NCI-H2107 (cell line): Measurements from ENCODE around the gene DNAJC15.

Source experiments
- DNase-seq: peaks from one replicate; lab custom pipeline; 2025; lab: John Stamatoyannopoulos, UW

DNAJC15 gene

DNA sequence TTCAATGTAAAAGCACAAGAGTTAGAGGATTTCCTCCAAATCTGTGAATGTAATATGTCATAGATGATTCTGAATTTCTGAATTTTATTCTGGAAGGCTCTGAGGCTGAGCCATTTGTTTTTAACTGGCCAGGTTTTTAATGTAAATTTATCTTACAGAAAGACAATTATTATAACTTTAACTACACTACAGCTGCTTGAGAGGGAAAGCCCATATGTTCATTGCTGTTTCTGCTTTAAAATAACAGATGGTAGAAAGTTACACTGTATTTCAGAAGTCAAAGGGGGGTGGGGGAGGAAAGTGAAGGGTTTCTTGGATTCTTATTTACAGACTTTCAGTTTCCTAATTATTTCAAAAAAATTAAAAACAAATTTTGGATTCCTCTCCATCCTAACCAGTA lies 62.8 kb downstream of the DNAJC15 start:
- no peak for DNase-seq

DNA sequence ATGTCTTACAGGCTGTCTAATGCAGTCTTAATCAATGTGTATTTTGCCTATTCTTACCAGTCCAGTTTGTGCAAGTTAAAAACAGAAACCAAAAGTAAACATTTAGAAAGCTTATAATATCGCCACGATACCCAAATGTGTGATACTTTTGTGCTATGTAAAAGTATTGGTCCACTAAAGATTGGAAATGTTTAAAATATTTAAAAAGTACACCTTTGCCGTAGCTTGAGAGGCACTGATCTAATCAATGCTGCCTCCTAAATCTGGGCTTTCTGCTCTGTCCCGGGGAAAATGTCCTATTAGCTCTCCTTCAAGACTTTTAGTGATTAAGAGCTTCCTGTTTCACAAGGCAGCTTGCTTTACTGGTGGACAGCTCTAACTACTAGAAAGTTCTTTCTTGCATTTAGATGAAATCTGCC lies 64.7 kb downstream of the DNAJC15 start:
- DNase-seq: no peak

DNA sequence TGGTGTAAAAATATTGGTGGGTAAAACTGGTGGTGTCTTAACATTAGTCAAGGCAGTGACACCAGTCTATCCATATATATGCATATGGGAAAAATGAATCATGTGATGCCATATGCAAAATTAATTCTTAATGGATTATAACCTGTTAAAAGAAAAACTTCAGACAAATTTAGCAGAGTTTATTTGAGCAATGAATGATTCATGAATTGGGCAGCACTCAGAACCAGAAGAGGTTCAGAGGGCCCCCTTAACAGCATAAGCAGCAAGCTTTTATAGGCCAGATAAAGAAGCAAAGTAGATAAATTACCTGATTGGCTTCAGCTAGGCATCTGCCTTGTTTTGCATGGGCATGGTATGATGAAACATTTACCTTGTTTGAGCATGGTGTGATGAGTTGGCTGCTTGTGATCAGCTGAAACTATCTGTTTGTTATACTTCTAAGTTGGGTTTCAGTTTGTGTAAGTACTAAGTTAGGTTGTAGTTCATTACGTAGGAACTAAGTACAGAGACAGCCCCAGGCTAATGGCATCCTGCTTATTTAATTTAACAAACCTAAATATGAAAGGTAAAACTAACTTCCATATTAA lies 66.6 kb downstream of the DNAJC15 start:
- DNase-seq: no peak

DNA sequence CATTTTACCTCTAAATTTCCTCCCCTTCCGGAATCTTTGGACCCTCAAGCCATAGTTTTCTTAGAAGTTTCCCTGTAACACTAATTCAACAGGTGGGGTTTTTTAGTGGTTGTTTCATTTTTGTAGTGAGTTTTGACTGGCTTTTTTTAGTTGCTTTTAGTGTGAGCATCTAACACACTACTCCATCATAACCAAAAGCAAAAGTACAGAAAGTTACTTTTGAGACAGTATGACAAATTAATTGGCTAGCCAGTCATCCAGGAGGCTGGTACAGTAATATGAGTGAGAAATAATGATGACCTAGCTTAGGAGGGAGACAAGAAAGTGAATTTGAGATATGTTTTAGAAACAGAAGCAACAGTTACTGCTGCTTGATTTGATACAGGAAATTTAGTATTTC lies 71.5 kb downstream of the DNAJC15 start:
- no peak for DNase-seq

DNA sequence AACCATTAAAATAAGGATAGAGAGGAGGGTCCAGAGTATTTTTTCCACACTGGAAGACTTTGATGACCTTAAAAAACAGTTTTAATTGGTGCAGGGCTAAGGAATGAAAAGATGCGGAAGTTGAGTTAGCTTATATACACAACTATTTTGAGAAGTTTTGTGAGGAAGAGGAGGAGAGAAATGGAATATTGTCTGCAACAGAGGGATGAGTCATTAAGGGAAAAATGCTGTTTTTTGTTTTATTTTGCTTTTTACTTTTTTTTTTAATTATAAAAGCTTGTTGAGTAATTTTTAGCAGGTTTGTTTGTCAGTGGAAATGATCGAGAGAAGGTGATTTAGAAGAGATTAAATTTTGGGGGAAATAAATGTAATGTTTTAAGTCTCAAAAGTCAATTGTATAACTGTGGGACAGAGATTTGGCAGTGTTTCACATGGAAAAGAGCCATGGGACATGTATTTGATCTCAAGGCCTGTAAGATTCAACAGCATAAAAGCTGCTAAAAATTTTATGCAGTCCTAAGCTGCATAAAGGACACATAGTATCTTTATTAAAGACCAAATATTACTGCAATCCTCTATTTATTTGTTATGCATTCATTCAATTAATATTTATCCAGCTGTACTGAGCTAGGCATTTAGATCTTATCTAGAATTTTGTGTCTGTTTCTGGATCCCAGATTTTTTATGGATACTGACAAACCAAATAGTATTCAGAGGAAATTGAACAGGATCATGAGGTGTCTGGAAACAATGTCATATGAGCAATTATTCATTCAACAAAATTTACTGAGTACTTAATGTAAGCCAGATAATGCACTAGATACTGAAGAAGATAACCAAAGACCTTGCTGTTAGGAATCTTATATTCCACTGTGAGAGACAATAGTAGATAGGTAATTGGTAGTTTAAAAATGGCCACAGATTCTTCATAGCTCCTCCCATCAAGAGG lies 72.7 kb downstream of the DNAJC15 start:
- no peak for DNase-seq

DNA sequence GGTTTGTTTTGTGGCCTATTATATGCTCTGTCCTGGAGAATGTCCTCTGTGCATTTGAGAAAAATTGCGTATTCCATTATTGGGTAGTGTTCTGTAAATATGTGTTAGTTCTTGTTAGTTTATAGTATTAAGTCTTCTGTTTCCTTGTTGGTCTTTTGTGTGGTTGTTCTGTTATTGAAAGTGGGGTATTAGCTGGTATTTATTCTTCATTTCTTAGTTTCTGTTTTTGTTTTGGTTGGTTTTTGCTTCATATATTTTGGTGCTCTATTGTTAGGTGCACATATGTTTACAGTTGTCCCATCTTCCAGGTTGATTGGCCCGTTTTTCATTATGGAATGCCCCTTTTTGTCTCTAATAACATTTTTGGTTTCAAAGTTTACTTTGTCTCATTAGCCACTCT lies 77.3 kb downstream of the DNAJC15 start:
- no peak for DNase-seq

DNA sequence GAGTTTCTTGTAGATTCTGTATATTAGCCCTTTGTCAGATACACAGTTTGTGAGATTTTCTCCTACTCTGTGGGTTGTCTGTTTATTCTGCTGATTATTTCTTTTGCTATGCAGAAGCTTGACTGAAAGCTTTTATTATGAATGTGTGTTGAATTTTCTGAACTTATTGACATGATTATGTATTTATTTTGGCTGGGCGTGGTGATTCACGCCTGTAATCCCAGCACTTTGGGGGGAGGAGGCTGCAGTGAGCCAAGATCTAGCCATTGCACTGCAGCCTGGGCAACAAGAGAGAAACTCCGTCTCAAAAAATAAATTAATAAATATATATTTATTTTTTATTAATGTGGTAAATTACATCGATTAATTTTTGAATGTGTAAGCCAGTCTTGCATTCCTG lies 78.9 kb downstream of the DNAJC15 start:
- no peak for DNase-seq

DNA sequence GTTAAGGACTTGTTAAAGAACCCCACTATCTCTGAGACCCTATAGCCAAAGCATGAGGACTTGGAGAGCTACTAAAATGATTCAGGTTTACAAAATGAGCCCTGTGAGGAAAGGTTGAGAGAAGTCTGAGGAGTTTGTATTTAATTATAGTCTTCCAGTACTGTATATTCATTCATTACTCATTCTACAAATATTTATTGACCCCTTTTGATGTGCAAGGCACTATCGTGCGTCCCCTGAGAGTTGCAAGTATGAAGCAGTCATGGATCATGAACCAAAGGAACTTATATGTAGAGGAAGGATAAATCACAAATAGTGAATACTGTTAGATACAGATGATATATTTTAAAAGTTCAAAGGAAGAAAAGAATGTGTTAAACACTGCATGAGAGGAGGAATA lies 84.4 kb downstream of the DNAJC15 start:
- no peak for DNase-seq

DNA sequence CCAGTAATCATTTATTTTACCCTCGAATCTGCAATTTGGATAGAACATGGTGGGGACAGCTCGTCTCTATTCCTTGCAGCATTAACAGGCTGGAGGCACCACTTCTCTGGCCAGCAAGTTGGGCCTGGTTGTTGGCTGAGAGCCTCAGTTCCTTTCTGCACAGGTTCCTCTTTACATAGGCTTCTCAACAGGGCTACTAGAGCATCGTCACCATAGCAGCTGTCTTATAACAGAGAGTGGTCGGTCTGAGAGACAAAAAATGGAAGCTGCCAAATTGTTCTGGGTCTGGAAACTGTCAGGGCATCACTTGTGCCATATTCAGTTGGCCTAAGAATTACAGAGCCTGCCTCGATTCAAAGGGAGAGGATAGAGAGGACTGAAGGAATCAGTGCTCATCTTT lies 86.7 kb downstream of the DNAJC15 start:
- no peak for DNase-seq

DNA sequence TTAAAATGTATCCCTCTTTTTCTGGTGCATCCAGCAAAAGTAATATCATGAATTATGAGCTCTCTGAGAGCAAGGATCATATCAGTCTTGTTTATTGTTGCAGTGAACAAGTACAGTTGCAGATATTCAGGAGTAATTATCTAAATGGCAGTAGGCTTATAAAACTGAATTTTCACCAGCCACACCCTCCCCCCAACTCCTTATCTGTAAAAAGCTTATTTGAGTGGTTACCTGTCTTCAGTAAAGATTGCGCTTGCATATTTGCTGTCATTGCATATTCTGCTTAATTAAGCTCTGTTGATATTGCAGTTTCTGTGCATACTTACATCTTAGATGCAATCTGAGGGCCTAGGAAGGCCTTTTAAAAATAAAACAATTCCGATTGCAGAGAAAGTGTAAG lies 87.3 kb downstream of the DNAJC15 start:
- DNase-seq: no peak

DNA sequence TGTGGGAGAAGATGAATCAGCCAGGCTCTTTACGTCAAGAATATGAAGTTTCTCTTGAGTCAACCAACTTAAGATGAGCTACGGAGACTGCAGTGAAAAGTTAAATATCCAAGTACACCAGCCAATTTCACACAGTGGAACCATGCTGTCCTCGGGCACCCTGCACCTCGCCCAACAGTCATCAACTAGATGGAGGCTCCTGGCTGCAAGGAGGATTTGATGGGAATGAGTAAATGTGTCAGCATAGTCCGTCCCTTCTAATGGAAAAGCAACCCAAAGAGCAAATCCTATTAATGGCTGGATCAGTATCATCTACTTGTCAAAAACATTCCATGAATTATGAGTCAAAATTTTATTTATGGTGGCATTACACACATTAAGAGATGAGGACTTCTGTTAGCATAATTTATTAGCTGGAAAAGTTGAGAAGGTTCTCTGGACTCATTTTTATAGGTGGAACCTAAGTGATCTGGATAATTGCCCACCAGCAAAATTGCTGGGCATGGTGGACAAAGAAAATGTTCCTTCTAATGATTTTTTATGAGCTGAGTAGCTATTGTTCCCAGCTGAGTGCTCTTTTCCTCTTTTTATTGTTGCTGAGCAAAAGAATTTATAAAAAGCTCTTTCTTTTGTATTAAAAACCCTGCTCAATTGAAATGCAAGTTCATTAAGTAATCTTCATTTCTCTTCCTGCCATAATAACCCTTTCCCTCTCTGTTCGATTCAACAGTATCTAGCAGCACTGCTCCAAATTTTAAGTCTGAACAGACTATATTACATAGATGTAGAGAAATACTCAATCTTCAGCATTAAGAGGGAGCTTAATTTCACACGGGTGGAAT lies 88.4 kb downstream of the DNAJC15 start:
- DNase-seq: no peak

DNA sequence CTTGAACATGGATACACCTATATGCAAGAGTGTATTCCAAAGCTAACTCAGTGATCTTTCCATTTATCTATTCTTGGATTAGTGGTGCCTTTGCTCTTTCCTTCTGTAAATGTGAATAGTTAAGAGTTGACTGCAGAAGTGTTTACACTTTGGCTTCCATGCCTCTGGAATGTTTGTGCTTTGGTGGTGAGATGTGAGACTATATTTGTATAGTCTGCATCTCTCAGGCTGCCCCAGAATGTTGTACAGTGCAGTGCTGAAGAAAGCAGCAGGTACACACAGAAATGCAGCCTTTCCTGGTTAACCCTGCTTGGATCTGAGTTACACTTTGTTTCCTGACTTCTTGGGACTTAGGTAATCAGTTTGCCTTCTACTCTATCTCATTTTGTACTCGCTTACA lies 90.2 kb downstream of the DNAJC15 start:
- no peak for DNase-seq

DNA sequence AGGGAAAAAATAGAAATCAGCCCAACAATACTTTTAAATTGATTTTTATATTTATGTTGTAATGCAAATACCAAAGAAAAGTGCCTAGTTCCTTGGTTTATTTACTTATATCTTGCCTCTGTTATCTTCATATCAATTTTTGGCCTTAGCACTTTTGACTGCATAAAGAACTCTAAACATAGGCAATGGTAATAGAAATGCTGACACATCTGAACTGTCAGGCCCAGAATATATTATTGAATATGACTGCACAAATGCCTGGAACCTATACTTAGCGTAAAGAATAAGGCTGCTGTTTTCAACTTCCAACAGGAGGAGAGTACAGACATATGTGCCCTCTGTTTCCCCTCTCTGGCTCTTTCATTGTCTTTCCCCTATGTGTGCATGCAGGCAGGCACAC lies 91.1 kb downstream of the DNAJC15 start:
- no peak for DNase-seq

DNA sequence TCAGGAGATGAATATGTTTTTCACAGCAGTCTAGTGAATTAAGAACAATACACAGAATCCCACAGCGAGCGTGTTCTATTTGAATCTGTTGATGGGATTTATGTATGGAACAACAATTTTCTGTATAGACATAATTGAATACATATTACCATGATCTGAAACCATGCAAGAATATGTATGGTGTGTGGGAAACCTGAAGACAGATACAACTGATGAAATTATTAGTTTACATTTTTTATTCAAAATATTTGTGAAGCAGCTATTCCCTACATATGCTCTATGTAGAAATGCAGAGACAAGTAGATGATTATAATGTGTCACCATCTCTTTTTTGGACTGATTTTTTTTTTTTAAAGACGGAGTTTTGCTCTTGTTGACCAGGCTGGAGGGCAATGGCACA lies 91.8 kb downstream of the DNAJC15 start:
- no peak for DNase-seq

DNA sequence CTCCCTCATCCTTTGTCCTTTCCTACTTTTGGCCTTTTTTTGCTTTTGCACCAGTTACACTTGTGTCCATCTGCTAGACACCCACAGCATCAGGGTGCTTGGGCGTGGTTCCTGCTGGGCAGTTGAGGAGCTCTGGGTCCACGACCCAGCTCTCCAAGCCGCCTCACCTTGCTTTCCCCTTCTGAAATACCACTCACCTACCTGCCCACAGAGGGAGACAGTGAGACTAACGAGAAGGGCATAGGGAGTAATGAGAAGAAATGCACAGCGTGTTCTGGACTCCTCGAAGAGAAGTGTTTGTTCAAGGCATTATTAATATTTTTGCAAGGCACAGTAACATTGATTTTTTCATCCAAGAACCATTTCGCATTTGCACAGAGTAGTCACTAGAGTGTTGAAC lies 92.9 kb downstream of the DNAJC15 start:
- DNase-seq: no peak

DNA sequence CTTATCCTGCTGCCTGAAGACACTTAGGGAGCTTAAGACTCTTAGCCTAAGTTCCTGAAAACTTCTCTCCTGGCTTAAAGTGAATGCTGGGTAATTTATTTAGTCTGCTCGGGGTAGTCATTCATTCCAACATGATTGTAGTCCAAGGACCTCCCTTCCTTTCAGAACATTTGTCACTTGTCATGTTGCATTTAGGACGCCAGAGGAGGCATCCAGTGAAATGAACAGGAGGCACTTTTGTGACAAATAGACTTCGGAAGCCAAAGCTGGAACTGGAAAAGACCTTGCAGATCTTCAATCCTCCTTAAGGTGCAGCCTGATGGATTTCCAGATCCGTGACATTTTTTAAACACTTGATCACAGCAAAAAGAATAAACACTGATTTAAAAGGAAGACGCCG lies 95.1 kb downstream of the DNAJC15 start:
- DNase-seq: no peak

DNA sequence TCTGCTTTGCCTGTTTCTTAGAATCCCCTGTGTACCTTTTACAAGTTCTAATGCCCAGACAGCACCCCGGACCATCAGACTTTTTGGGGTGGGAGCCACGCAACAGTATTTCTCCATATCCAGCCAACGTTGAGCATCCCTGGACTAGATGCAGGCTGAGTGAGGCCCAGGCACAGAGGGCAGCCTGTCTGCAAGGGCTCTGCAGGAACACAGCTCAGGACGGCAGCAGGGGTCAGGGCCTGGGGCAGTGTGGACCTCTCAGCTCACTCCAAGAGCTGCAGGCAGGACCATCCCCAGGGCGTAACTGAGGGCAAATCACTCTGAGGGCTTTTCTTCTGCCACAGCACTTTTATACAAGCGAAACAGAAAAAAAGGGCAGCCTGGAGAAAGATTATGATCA lies 95.8 kb downstream of the DNAJC15 start:
- no peak for DNase-seq

DNA sequence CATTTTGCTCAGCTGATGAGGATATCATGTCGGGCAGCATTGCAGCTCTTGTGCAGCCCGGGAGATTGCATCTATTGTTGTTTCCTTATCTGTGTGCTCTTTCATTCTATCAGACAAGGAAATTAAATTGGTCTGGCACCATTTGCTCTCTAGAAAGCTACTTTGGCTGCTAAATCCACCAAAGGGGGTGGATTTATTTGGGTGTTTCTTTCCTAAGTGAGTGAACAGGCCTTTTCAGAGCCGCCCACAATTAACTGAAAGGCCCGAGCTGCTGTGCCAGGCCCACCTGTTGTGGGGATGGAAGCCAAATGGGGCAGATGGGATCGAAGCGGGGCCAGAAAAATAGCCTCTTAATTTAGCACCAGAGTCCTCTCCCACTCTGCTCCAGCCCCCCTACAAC lies 99.4 kb downstream of the DNAJC15 start:
- no peak for DNase-seq

DNA sequence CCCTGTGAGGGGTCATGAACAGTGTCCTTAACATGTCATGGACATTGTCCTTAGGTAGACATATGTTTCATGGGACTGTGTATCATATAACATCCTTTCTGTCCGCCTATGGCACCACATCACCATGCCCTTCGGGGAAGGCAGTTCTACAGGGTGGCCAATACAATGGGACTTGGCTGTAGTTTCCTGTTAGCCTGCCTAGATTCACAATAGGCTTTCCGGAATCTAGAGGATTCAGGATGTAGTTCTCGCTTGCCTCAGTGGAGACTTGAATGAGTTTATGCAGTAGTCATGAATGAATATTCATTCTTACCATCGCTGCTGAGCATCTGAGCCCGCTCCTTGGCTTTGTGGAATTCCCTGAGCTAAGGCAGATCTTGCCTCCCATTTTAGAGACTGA lies 100.5 kb downstream of the DNAJC15 start:
- DNase-seq: no peak

DNA sequence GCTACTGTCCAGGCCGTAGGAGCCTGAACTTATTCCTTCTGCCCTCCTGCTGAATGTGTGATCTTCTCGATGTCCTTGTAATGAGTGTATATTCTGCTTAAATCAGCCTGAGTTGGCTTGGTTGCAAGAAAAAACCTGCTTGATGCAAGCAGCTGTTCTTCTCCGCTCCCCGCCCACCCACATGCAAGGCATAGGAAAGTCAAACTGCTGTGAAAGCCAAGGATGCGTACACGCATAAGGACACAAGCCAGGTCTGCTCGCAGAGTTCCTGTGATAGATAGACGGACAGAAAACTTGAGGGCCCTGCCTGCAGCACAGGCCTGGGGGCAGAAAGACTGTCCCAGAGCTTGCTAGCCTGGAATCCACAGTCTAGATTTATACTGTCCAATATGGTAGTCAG lies 101.1 kb downstream of the DNAJC15 start:
- DNase-seq: no peak

DNA sequence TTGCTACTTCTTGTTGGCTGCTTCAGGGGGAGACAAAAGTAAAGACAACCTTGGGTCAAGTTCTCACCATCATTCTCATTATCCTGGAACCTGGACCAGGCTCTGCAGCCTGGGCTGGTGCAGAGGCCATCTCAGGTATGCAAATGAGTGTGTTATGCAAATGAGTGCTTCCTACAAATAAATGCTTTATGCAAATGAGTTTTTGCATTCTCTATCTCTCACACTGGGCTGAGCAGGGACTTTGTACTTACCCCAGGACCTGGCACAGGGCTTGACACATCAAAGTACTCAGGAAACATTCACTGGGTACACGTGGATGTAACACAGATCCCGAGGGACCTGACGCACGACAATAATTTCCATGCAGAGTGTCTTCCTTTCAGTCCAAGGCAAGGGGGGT lies 103.0 kb downstream of the DNAJC15 start:
- no peak for DNase-seq

DNA sequence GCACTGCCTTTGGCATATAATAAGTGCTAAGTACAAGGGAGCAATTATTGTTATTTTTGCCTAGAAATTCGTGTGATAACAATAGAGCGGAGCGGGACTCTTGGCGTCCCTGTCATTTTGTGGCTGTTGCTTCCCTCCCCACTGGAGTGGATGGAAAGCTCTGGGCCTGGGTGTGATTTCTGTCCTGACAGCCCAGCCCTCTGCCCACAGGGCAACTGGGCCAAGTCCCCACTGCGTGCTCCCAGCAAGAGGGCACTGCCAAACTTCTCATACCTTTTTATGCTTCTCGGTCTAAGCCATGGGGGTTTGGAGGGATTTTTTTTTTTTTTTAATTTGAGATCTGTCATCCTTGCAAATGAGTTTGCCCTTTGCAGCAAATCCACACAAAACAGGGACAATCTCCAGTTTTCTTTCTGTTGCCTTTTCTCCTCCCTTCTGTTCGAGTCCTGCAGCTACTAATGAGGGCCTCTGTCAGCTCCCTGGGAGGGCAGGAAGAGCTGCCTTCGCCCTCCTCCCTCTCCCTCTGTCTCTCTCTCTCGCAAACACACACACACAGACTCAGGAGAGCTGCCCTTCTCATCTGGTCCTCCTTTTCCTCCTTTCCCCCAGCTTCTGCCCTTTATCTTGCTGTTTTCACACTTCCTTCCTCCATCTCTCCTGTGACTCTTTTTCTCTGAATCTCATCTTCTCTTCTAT lies 103.9 kb downstream of the DNAJC15 start:
- DNase-seq: no peak
